Osteocyte (in vitro differentiated cells): ENCODE data around the gene KCNN4. TPM values are rescaled to one million over a fixed set of nuclear protein-coding genes. Genes with fewer than 3 reads are reported as not detected.

Experiments
- DNase-seq: peaks from one replicate; pipeline ENCODE4 v3.0.0; 2021; ENCODE audit warnings: mixed read lengths; ENCODE audit not compliant: unreplicated experiment; ENCODE audit errors: extremely low spot score
- H3K27ac Mint-ChIP-seq: one replicate; pipeline ENCODE4 v1.8.0; 2021; ENCODE audit warnings: mild to moderate bottlenecking, mixed read lengths; ENCODE audit not compliant: unreplicated experiment
- H3K27me3 Mint-ChIP-seq: one replicate; pipeline ENCODE4 v1.8.0; 2021; ENCODE audit warnings: mixed read lengths; ENCODE audit not compliant: unreplicated experiment
- H3K36me3 Mint-ChIP-seq: one replicate; pipeline ENCODE4 v1.8.0; 2021; ENCODE audit warnings: mixed read lengths; ENCODE audit not compliant: unreplicated experiment
- H3K4me1 Mint-ChIP-seq: one replicate; pipeline ENCODE4 v1.8.0; 2021; ENCODE audit warnings: mixed read lengths; ENCODE audit not compliant: unreplicated experiment
- H3K4me3 Mint-ChIP-seq: one replicate; pipeline ENCODE4 v1.8.0; 2021; ENCODE audit warnings: mild to moderate bottlenecking, moderate library complexity, mixed read lengths; ENCODE audit not compliant: unreplicated experiment
- H3K9me3 Mint-ChIP-seq: one replicate; pipeline ENCODE4 v1.8.0; 2021; ENCODE audit warnings: mixed read lengths; ENCODE audit not compliant: unreplicated experiment
- CTCF ChIP-seq: fragments of 200-600 bp; sonication (generic); IDR thresholded peaks from 2 replicates; pipeline ENCODE4 v1.5.0; 2021; ENCODE audit warnings: antibody characterized with exemption, mild to moderate bottlenecking, moderate library complexity
- total RNA-seq: library from RNA; stranded (reverse); gene quantifications from 2 replicates; pipeline ENCODE4 v1.2.1, GENCODE V29; 2021

Gene KCNN4
- total RNA-seq, 1 donor from 2014 or later: 0.64 TPM

DNA sequence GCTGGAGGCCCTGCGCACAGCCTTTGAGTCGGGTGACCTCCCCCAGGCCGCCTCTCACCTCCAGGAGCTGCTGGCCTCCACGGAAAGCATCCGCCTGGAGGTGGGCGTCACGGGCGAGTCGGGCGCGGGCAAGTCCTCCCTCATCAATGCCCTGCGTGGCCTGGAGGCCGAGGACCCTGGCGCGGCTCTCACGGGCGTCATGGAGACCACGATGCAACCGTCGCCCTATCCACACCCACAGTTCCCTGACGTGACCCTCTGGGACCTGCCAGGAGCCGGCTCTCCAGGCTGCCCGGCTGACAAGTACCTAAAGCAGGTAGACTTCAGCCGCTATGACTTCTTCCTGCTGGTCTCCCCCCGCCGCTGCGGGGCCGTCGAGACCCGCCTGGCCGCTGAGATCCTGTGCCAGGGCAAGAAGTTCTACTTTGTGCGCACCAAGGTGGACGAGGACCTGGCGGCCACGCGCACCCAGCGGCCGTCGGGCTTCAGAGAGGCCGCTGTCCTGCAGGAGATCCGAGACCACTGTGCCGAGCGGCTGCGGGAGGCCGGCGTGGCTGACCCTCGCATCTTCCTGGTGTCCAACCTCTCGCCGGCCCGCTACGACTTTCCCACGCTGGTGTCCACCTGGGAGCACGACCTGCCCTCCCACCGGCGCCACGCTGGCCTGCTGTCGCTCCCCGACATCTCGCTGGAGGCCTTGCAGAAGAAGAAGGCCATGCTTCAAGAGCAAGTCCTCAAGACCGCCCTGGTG lies 62.0 kb downstream of the KCNN4 start:
- H3K36me3 Mint-ChIP-seq: no peaks in the 10 kb centered on the region
- DNase-seq: no peak

More for the DNA sequence above, 62.0 kb downstream of the KCNN4 start:
- H3K4me3 Mint-ChIP-seq: no peak overlapping the region
- no peaks in the 10 kb centered on the region for H3K4me1 Mint-ChIP-seq
- no peaks in the 10 kb centered on the region for H3K9me3 Mint-ChIP-seq
- no peak for TF ChIP-seq CTCF
- H3K27me3 Mint-ChIP-seq: no peaks in the 10 kb centered on the region
- no peak overlapping the region for H3K27ac Mint-ChIP-seq

Other genes with a start within 250 kb of the KCNN4 start
- gene ZNF575, start 247.8 kb downstream of the KCNN4 start, total RNA-seq: 6.5 and 6.9 TPM in 2 replicates
- 37.1 and 43.2 TPM in 2 replicates for gene XRCC1, start 205.4 kb downstream of the KCNN4 start, total RNA-seq
- gene PINLYP, start 205.2 kb downstream of the KCNN4 start, total RNA-seq: 0.91 and 1.2 TPM in 2 replicates
- 40.9 and 45.9 TPM in 2 replicates for gene IRGQ, start 184.8 kb downstream of the KCNN4 start, total RNA-seq
- 13.2 and 16.2 TPM in 2 replicates for gene ZNF576, start 184.4 kb downstream of the KCNN4 start, total RNA-seq
- gene SRRM5, start 168.9 kb downstream of the KCNN4 start, total RNA-seq: 0.24 and 0.35 TPM in 2 replicates
- gene ZNF428, start 161.3 kb downstream of the KCNN4 start, total RNA-seq: 64.0 and 74.1 TPM in 2 replicates
- gene CADM4, start 141.1 kb downstream of the KCNN4 start, total RNA-seq: 8.8 and 9.0 TPM in 2 replicates
- gene PLAUR, start 110.8 kb downstream of the KCNN4 start, total RNA-seq: 21.0 and 23.3 TPM in 2 replicates
- not detected in 2 replicates for gene IRGC, start 64.9 kb downstream of the KCNN4 start, total RNA-seq
- gene SMG9, start 26.0 kb downstream of the KCNN4 start, total RNA-seq: 64.9 and 71.0 TPM in 2 replicates
- not detected in 2 replicates for gene LYPD5, start 21.5 kb upstream of the KCNN4 start, total RNA-seq
- 9.8 and 11.5 TPM in 2 replicates for gene ZNF283, start 46.3 kb upstream of the KCNN4 start, total RNA-seq
- gene ZNF404, start 103.0 kb upstream of the KCNN4 start, total RNA-seq: 6.5 and 6.6 TPM in 2 replicates
- gene ZNF45, start 154.3 kb upstream of the KCNN4 start, total RNA-seq: 19.9 and 20.6 TPM in 2 replicates
- gene ZNF221, start 170.3 kb upstream of the KCNN4 start, total RNA-seq: 9.2 and 11.4 TPM in 2 replicates
- gene ZNF155, start 203.2 kb upstream of the KCNN4 start, total RNA-seq: 8.1 and 8.9 TPM in 2 replicates
- 4.1 and 5.3 TPM in 2 replicates for gene ZNF230, start 222.0 kb upstream of the KCNN4 start, total RNA-seq
- gene ZNF222, start 244.4 kb upstream of the KCNN4 start, total RNA-seq: 6.1 and 6.5 TPM in 2 replicates